C4-2B (cell line): Measurements from ENCODE around the gene ZNF444.
"Not testable (repeated sequence)": the region's sequence is repeated elsewhere in the genome, so short reads cannot be mapped to it uniquely, and the experiment has no call there.

ENCODE experiments used
- H3K27ac ChIP-seq: fragments of 450-650 bp; 2 replicates; pipeline ENCODE4 v1.5.1; 2017
- CTCF ChIP-seq: fragments of 450-650 bp; conservative IDR thresholded peaks from 2 replicates; pipeline ENCODE4 v1.5.1; 2017; ENCODE audit warnings: mild to moderate bottlenecking
- ZFX ChIP-seq: fragments of 450-650 bp; IDR thresholded peaks from 2 replicates; pipeline ENCODE4 v1.6.1; 2017

The ZNF444 gene

GRCh38 chr19:56176881-56177280, 35.8 kb downstream of the ZNF444 start:
- TF ChIP-seq ZFX, result no peak
- no peak for TF ChIP-seq CTCF
- H3K27ac ChIP-seq, result no peak overlapping the region

DNA sequence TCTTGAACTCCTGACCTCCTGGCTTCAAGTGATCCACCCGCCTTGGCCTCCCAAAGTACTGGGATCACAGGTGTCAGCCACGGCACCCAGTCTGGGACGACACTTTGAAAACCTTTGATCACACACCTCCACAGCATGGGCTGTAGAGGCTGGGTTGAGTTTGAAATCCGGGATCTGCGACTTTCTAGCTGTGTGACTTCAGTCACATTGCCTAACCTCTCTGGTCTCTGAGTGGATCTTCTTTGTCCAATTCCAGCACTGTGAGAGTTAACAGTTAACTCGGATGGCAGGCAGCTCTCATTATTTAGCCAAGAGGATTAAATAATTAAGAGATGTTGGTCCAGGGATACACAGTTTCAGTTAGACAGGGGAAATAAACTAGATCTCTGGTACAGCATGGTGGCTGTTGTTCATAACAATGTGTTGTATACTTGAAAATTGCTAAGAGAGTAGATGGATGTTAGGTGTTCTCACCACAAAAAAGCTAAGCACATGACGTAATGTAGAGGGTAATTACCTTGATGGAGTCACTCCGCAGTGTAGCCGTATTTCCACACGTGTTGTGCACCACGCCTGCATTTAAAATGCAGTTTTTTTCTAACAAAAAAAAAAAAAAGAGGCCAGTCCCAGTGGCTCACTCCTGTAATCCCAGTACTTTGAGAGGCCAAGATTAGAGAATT, 36.6 kb downstream of the ZNF444 start:
- TF ChIP-seq ZFX (no peak), CTCF (no peak)
- no peak overlapping the region for H3K27ac ChIP-seq

- TF ChIP-seq ZFX, result no peak
- TF ChIP-seq CTCF, result no peak
- H3K27ac ChIP-seq, result no peak overlapping the region
These were observed 48.7 kb downstream of the ZNF444 start for GRCh38 chr19:56189785-56190184.

DNA sequence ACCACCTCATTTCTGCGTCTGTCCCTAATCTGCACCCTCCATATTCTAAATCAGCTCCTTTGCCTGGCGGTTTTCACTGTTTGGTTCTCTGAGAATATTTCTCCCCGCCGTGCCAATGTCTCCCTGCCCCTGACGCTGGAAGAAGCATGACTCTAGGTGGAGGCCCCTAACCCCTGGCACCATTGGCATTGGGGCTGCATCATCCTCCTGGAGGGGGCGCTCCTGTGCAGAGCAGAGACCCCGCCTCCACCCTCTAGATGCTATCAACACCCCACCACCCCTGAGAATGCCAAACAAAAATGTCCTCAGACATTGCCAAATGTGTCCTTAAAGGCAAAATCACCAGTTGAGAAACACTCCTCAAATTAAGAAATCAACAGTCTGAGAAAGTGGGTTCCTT, 50.0 kb downstream of the ZNF444 start:
- H3K27ac ChIP-seq, result no peak overlapping the region
- TF ChIP-seq CTCF, result no peak
- TF ChIP-seq ZFX, result no peak

DNA sequence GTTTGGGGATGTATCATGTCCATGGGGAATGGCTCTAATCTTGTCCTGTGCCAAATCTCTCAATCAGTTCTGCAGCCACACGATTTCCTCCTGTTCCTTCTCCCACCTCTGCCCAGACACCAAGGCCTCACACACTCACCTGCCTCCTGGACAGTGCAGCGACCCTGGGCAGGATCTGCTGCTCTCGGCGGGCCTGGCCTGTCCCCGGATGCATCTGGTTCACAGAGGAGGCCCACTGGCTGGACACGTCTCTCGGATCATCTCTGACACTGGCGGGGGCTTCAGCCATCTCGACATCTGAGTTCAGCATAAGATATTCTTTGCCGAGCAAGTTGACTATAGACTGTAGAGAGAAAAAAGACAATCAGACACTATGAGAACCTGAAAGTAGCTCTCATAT, 50.6 kb downstream of the ZNF444 start:
- no peak overlapping the region for H3K27ac ChIP-seq
- TF ChIP-seq CTCF, result no peak
- no peak for TF ChIP-seq ZFX

- no peak overlapping the region for H3K27ac ChIP-seq
- TF ChIP-seq ZFX, result no peak
- no peak for TF ChIP-seq CTCF
These were observed 53.0 kb downstream of the ZNF444 start for GRCh38 chr19:56193981-56194640.

GRCh38 chr19:56197646-56198045, 56.6 kb downstream of the ZNF444 start, which contains the start of gene ZSCAN5B:
TSS of gene ZSCAN5B (minus strand) at chr19:56197783. CDS start at chr19:56193052, 4,731 bp downstream.
- H3K27ac ChIP-seq, result not testable (repeated sequence)

- H3K27ac ChIP-seq, result no peak overlapping the region
- no peak for TF ChIP-seq ZFX
- no peak for TF ChIP-seq CTCF
These were observed 58.6 kb downstream of the ZNF444 start for GRCh38 chr19:56199687-56200086.
